Endothelial cell of umbilical vein (primary cell): ENCODE results near the gene SAMD4A. TPM values are rescaled to one million over a fixed set of nuclear protein-coding genes. Genes with fewer than 3 reads are reported as not detected.

Experiments used
- BruUV-seq: library from RNA; stranded (reverse); fragments of 400-500 nt; replicated peaks from 2 replicates; lab custom pipeline; 2021; lab: Mats Ljungman, UMichigan
- CTCF ChIA-PET: fragments of 300-600, 350-600 bp; sonication (Branson Sonifier 250); formaldehyde crosslinking; loops from one replicate; lab custom pipeline; 2021; ENCODE audit warnings: antibody characterized with exemption, inconsistent platforms; lab: Charles Lee
- POLR2A ChIA-PET: fragments of 300-600, 350-600 bp; sonication (Branson Sonifier 250); formaldehyde crosslinking; loops from one replicate; lab custom pipeline; 2021; ENCODE audit warnings: antibody characterized with exemption, inconsistent platforms; lab: Charles Lee
- DNase-seq: peaks from one replicate; pipeline ENCODE4 v3.0.0-alpha.2; 2011; ENCODE audit warnings: low read depth, low spot score
- FAIRE-seq: peaks from 2 replicates; lab custom pipeline; 2011; peaks lifted over from hg19 to GRCh38; lab: Jason Lieb, UNC
- H2AFZ ChIP-seq: 2 replicates; pipeline ENCODE4 v1.6.0; 2012; ENCODE audit warnings: low read depth, low read length, control low read depth, inconsistent platforms
- H3K27ac ChIP-seq: 2 replicates; pipeline ENCODE4 v1.5.1; 2011; ENCODE audit warnings: low read depth, mild to moderate bottlenecking, control low read depth, low read length, moderate library complexity; ENCODE audit not compliant: insufficient read depth
- H3K27me3 ChIP-seq, 2 experiments: 2 replicates each; pipeline versions ENCODE4 v1.6.0 to v1.6.1; 2011; ENCODE audit warnings: low read length in 2 of 2, mixed read lengths in 1 of 2; ENCODE audit not compliant: control insufficient read depth in 2 of 2, insufficient read depth in 2 of 2
- H3K36me3 ChIP-seq, 2 experiments: 2 replicates in 1 of 2; 3 replicates in 1 of 2; pipeline ENCODE4 v1.5.1; 2011; ENCODE audit warnings: low read length in 2 of 2, mild to moderate bottlenecking in 1 of 2, moderate library complexity in 1 of 2; ENCODE audit not compliant: control insufficient read depth in 2 of 2, insufficient read depth in 2 of 2; ENCODE audit errors: extremely low read depth in 1 of 2
- H3K4me1 ChIP-seq: 3 replicates; pipeline ENCODE4 v1.5.1; 2011; ENCODE audit warnings: mild to moderate bottlenecking, low read length; ENCODE audit not compliant: control insufficient read depth, insufficient read depth; ENCODE audit errors: extremely low read depth
- H3K4me2 ChIP-seq: 2 replicates; pipeline ENCODE4 v1.6.1; 2011; ENCODE audit warnings: low read length, control low read depth, mixed read lengths; ENCODE audit not compliant: insufficient read depth
- H3K4me3 ChIP-seq, 3 experiments: fragments of 200-600 bp in 1 of 3; sonication (generic), shearing (Covaris generic) in 1 of 3; replicated peaks in 1 of 3; 2 replicates each; pipeline ENCODE4 v1.5.1; 2011 to 2016; ENCODE audit warnings: control low read depth in 3 of 3, low read length in 3 of 3, mild to moderate bottlenecking in 2 of 3, inconsistent platforms in 1 of 3, low read depth in 1 of 3, moderate library complexity in 1 of 3; ENCODE audit not compliant: insufficient read depth in 1 of 3
- H3K79me2 ChIP-seq: 2 replicates; pipeline ENCODE4 v1.6.0; 2012; ENCODE audit warnings: low read length, inconsistent platforms; ENCODE audit not compliant: control insufficient read depth, insufficient read depth
- H3K9ac ChIP-seq: replicated peaks from 2 replicates; pipeline ENCODE3; 2011; ENCODE audit warnings: low read length, control low read depth; ENCODE audit not compliant: insufficient read depth; ENCODE audit errors: extremely low read depth
- H3K9me1 ChIP-seq: replicated peaks from 3 replicates; pipeline ENCODE4 v1.6.0; 2011; ENCODE audit warnings: mild to moderate bottlenecking, low read length; ENCODE audit not compliant: control insufficient read depth, insufficient read depth; ENCODE audit errors: extremely low read depth
- H3K9me3 ChIP-seq: replicated peaks from 2 replicates; pipeline ENCODE4 v1.5.1; 2012; ENCODE audit warnings: low read length, inconsistent platforms; ENCODE audit not compliant: control insufficient read depth, insufficient read depth
- H4K20me1 ChIP-seq: replicated peaks from 2 replicates; pipeline ENCODE3; 2011; ENCODE audit warnings: mild to moderate bottlenecking, low read length; ENCODE audit not compliant: control insufficient read depth, insufficient read depth; ENCODE audit errors: extremely low read depth
- EZH2 ChIP-seq: IDR thresholded peaks from 2 replicates; pipeline ENCODE4 v1.6.1; 2012; ENCODE audit warnings: borderline replicate concordance, low read depth, mild to moderate bottlenecking, moderate library complexity, low read length, inconsistent platforms; ENCODE audit not compliant: severe bottlenecking
- FOS ChIP-seq: IDR thresholded peaks from 2 replicates; pipeline ENCODE4 v1.6.1; 2011; ENCODE audit warnings: mild to moderate bottlenecking, low read length, moderate library complexity, borderline replicate concordance; ENCODE audit not compliant: insufficient read depth
- GATA2 ChIP-seq: IDR thresholded peaks from 2 replicates; pipeline ENCODE4 v1.7.0; 2011; ENCODE audit warnings: low read depth, mild to moderate bottlenecking, moderate library complexity, mixed read lengths, low read length; ENCODE audit not compliant: insufficient read length, insufficient read depth
- JUN ChIP-seq: IDR thresholded peaks from 2 replicates; pipeline ENCODE4 v1.6.1; 2011; ENCODE audit warnings: borderline replicate concordance, low read depth; ENCODE audit not compliant: insufficient read length, insufficient read depth
- MYC ChIP-seq: IDR thresholded peaks from one replicate; pipeline ENCODE4 v1.6.1; 2011; ENCODE audit warnings: mild to moderate bottlenecking, low read depth, low read length
- POLR2A ChIP-seq: IDR thresholded peaks from 2 replicates; pipeline ENCODE4 v1.6.1; 2012; ENCODE audit warnings: low read depth, mild to moderate bottlenecking, control low read depth, low read length
- POLR2AphosphoS5 ChIP-seq: IDR thresholded peaks from 2 replicates; pipeline ENCODE4 v1.6.1; 2012; ENCODE audit warnings: low read depth, mild to moderate bottlenecking, control low read depth, low read length, moderate library complexity; ENCODE audit not compliant: insufficient read depth
- dilution Hi-C: fragments of 300-500 bp; cut with MboI; formaldehyde crosslinking; loops from one replicate; pipeline ENCODE4 v1.15.0; 2019; ENCODE audit warnings: low sequenced_read_pairs; ENCODE audit not compliant: extremely low pct_ligation_motif_present
- intact Hi-C: fragments of 100-400 bp; cut with micrococcal nuclease; formaldehyde crosslinking; loops from one replicate; pipeline ENCODE4 v1.10.0; 2022
- polyA plus RNA-seq, 4 experiments: library from polyadenylated mRNA; depleted of rRNA in 3 of 4; stranded (reverse) in 3 of 4; unstranded in 1 of 4; fragments of >200 nt; gene quantifications; 2 replicates each; pipeline versions ENCODE4 v1.2.1 to v1.2.3, GENCODE V29; 2011 to 2012; ENCODE audit warnings: missing spikeins in 1 of 4
- total RNA-seq: library from RNA; stranded (reverse); gene quantifications from 2 replicates; pipeline ENCODE4 v1.2.3, GENCODE V29; 2021
- TF ChIP-seq, protein P1 (sequence below), 2 donors: IDR thresholded peaks; 1 replicate in 1 of 2; 2 replicates in 1 of 2; pipeline ENCODE4 v1.5.1; 2011; ENCODE audit warnings: low read length in 2 of 2, mild to moderate bottlenecking in 2 of 2, moderate library complexity in 2 of 2, control low read depth in 1 of 2, inconsistent platforms in 1 of 2, low read depth in 1 of 2; ENCODE audit not compliant: insufficient read depth in 1 of 2; ENCODE audit errors: extremely low read depth in 1 of 2
- TF ChIP-seq, protein P2 (sequence below): IDR thresholded peaks from 2 replicates; pipeline ENCODE4 v1.6.1; 2011; ENCODE audit not compliant: insufficient read depth, insufficient read length

Gene SAMD4A
- total and polyA plus RNA-seq, 2 donors (not counting 3 experiments of a cell fraction or from before 2014, with no cell fraction given), result 37.7 to 95.3 TPM

DNA sequence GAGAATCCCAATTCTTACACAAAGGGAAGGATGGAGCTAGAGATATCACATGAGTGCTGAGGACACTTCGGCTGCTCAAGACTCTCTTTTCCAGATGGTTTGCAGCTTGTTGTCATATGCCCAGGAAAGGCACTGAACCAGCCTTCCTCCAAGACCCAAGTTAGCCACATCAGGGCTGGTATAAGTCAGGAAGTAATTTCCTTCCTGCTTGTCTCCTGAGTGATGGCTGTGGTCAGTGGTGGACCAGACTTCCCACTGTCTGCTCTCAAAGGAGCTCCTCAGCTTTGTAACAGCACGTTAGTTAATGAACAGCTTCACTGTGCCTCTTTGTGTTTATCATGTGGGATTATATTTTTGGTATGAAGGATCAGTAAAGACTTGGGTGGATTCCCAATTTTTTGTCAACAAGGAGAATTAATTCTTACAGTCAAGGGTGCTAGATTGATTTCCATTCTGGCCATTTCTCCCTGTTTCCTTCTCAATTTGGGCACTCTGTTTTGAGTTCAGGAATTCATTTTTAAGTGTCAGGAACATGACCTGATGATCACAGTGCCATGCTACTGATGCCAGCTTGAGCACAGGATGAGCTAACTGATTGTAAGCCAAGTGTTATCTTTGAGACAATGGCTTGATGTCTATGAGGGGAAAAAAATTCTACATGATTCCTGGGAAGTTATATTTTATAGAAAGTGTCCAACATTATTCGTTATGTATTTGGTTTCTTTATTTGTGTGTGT lies 189.9 kb downstream of the SAMD4A start:
- H4K20me1 ChIP-seq, result no peaks in the 10 kb centered on the region
- no peaks in the 10 kb centered on the region for H3K9me3 ChIP-seq
- dilution Hi-C loops (no loop called here), intact Hi-C loops (no loop called here)
- TF ChIP-seq FOS (no peak), POLR2A (no peak), EZH2 (no peak), MYC (no peak), JUN (no peak), GATA2 (no peak), POLR2AphosphoS5 (no peak)
- TF ChIP-seq, protein P1, sequence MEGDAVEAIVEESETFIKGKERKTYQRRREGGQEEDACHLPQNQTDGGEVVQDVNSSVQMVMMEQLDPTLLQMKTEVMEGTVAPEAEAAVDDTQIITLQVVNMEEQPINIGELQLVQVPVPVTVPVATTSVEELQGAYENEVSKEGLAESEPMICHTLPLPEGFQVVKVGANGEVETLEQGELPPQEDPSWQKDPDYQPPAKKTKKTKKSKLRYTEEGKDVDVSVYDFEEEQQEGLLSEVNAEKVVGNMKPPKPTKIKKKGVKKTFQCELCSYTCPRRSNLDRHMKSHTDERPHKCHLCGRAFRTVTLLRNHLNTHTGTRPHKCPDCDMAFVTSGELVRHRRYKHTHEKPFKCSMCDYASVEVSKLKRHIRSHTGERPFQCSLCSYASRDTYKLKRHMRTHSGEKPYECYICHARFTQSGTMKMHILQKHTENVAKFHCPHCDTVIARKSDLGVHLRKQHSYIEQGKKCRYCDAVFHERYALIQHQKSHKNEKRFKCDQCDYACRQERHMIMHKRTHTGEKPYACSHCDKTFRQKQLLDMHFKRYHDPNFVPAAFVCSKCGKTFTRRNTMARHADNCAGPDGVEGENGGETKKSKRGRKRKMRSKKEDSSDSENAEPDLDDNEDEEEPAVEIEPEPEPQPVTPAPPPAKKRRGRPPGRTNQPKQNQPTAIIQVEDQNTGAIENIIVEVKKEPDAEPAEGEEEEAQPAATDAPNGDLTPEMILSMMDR (IDR thresholded peaks at IDR 0.05; ENCODE audit: extremely low read depth in 1 of 2, insufficient read depth in 1 of 2, low read depth in 1 of 2, low read length in 2 of 2), result no peak
- TF ChIP-seq, protein P2, sequence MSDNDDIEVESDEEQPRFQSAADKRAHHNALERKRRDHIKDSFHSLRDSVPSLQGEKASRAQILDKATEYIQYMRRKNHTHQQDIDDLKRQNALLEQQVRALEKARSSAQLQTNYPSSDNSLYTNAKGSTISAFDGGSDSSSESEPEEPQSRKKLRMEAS, result no peak
- peaks cover 23% of the 10 kb centered on the region for H3K4me1 ChIP-seq
- no peaks in the 10 kb centered on the region for H3K27me3 ChIP-seq
- peaks cover 19 to 33% of the 10 kb centered on the region in 2 experiments for H3K36me3 ChIP-seq
- H2AFZ ChIP-seq, result no peak overlapping the region
- POLR2A ChIA-PET, result no interaction called here
- no peaks in the 10 kb centered on the region for H3K79me2 ChIP-seq
- H3K27ac ChIP-seq, result no peak overlapping the region
- CTCF ChIA-PET, result interaction anchor here (0.8 to 3.0 kb wide), 5 partner anchors 16 to 192 kb away, joined by 3 to 12 read pairs (median 6); partner anchors contain the start of gene SAMD4A
- no TSS peak for BruUV-seq
- DNase-seq (no peak), FAIRE-seq (peak; percentile 80)
- H3K9me1 ChIP-seq, result no peaks in the 10 kb centered on the region
- peak overlapping the region; percentile 4 for H3K4me2 ChIP-seq
- no peak overlapping the region for H3K9ac ChIP-seq
- no peak overlapping the region for H3K4me3 ChIP-seq
